ENCODE results near the gene SUSD4. TPM values are rescaled to one million over a fixed set of nuclear protein-coding genes. Genes with fewer than 3 reads are reported as not detected.
"Not testable (repeated sequence)": the region's sequence is repeated elsewhere in the genome, so short reads cannot be mapped to it uniquely, and the experiment has no call there.

SUSD4 gene
- total RNA-seq, 2 experiments from 2014 or later = not detected

DNA sequence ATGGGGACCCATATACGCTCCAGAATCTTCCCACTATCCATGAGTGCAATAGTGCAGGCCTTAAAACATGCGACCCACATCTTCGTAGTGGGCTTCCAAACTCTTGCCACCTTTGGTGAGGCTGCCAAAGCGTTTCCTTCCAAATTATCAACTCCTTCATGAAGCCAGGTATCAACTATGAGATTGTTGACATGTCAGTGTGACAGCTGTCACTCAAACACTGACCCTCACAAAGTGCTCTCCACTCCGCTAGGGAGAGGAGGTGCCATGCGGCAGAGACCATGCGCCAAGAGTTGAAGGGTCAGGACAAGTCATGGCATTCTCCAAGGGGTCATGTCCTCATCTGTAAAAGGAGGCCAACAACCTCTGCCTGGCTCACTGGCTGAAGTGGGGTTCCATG lies 103.3 kb downstream of the SUSD4 start:
- ChIA-PET POLR2A (no interaction called here), CTCF (no interaction called here)

DNA sequence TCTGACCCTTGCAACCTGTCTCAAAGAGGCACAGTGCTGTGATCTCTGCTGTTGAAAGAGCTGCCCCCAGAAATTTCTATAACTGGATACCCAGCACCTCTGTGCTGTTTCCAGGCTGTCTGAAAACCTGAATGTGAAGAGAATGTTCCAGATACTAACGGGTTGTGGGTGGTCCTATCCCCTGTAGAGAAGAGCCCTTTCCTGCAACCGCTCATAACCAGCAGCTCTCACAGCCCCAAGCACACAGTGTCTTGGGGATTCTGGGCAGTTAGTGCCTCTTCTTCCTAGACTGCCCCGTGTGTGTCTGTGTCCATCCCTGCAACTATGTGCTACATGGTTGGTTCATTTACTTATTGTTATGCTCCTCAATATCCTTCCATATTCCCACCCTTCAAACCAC lies 104.5 kb downstream of the SUSD4 start:
- ChIA-PET POLR2A (no interaction called here), CTCF (no interaction called here)

GRCh38 chr1:223258751-223259198 lies 105.2 kb downstream of the SUSD4 start:
- ChIA-PET POLR2A (no interaction called here), CTCF (no interaction called here)

DNA sequence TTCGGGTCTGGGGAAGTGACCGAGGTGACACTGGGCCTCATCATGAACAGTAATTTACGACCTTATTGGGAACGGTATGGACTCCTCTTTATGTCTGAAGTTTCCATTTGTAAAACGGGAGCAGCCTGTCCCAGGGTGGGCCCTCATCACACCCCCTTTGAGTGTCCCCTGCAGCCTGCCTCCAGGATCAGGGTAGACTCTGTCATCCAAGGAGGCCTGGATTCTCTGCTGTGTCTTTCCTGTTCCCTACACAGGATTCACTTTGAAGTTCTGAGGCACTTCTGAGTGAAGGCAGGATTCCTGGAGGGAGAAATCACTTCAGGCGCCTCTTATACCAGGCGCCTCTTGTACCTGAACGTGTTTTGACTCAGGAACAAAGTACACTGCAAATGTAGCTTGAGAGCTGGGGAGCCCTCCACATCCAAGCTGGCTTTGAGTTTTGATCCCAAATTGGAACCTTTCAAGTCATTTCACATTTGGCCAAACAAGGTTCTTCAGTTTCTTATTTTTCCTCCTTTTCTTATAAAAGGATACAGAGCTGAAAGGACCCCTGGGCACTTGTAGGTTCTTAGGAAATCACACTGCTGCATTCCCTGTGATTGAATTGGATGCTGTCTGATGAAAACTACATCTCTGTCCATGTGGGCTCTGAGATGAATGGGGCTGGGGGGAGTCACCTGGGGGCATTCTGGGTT lies 106.0 kb downstream of the SUSD4 start:
- POLR2A ChIA-PET = no interaction called here

DNA sequence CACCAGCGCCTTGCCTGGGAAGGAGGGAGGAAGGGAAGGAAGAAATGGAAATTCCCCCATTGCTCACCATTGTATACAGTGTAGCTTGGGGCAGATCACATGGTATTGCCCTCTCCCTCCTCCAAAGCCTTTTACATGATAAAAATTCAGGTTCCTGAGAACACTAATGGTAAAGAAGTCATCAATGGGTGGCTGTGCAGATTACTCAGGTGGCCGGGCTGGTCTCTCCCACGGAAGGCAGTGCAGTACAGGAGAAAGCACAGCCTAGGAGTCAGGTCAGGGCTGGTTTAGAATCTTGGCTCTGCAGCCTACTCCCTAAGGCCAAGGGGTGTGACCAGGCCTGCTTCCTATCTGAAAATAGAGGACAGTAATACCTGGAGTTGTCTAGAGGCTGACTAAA lies 107.9 kb downstream of the SUSD4 start:
- POLR2A ChIA-PET = no interaction called here
- CTCF ChIA-PET = no interaction called here

More for the DNA sequence above, 106.0 kb downstream of the SUSD4 start:
- CTCF ChIA-PET = no interaction called here

GRCh38 chr1:223253916-223254315 lies 110.1 kb downstream of the SUSD4 start:
- ChIA-PET CTCF (no interaction called here), POLR2A (no interaction called here)

- CTCF ChIA-PET, POLR2A ChIA-PET: not testable (repeated sequence)
These were observed 112.6 kb downstream of the SUSD4 start for GRCh38 chr1:223251387-223251786.

- POLR2A ChIA-PET = no interaction called here
- CTCF ChIA-PET = no interaction called here
These were observed 113.4 kb downstream of the SUSD4 start for GRCh38 chr1:223250632-223251015.

- ChIA-PET CTCF (no interaction called here), POLR2A (no interaction called here)
These were observed 113.9 kb downstream of the SUSD4 start for GRCh38 chr1:223249854-223250631.

DNA sequence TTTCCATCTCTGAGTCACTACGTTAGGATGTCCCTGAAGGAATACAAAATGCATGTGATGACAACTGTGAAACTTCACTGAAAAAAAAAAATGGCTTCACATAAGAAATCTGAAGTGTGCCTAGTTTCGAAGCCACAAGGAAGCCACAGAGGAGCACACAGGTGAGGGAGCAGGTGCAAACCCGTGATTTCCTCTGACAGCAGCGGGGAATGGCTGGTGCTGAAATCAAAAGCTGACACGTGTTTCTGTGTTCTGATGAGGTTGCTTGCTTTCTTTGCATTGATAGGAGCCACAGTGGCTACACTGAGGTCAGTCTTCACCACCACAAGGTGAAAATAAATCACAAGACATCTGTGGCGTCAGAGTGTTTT lies 115.2 kb downstream of the SUSD4 start:
- ChIA-PET CTCF (no interaction called here), POLR2A (no interaction called here)

GRCh38 chr1:223248001-223248769 lies 115.8 kb downstream of the SUSD4 start:
- ChIA-PET CTCF (no interaction called here), POLR2A (no interaction called here)

GRCh38 chr1:223246476-223247112 lies 117.4 kb downstream of the SUSD4 start:
- ChIA-PET CTCF (interaction anchor here (0.7 kb wide), 1 partner anchor 54 kb away, joined by 3 read pairs; no protein-coding TSS in a partner anchor), POLR2A (no interaction called here)

DNA sequence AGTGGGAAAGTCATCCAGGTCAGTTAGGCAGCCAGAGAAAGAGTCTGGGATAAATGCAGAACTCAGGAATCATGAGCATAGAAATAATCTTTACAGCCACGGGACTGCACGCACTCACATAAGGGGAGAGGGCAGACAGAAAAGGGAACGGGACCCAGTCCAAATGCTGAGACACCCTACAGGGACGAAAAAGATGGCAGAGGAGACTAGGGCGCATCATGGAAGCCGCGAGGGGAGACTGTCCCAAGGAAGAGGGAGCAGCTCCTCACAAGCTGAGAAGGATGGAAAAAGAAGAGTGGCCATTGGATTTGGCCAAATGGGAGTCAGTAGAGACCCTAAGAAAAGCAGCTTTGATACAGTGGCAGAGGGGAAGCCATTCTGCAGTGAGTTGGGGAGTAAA lies 118.0 kb downstream of the SUSD4 start:
- CTCF ChIA-PET = interaction anchor here (0.7 kb wide), 1 partner anchor 53 kb away, joined by 3 read pairs; no protein-coding TSS in a partner anchor
- POLR2A ChIA-PET = no interaction called here

- POLR2A ChIA-PET = no interaction called here
- CTCF ChIA-PET = interaction anchor here (2.2 kb wide), 1 partner anchor 112 kb away, joined by 6 read pairs; no protein-coding TSS in a partner anchor
These were observed 118.6 kb downstream of the SUSD4 start for GRCh38 chr1:223245411-223245810.

- ChIA-PET POLR2A (no interaction called here), CTCF (interaction anchor here (2.2 kb wide), 1 partner anchor 111 kb away, joined by 6 read pairs; no protein-coding TSS in a partner anchor)
These were observed 119.4 kb downstream of the SUSD4 start for GRCh38 chr1:223244366-223245103.

DNA sequence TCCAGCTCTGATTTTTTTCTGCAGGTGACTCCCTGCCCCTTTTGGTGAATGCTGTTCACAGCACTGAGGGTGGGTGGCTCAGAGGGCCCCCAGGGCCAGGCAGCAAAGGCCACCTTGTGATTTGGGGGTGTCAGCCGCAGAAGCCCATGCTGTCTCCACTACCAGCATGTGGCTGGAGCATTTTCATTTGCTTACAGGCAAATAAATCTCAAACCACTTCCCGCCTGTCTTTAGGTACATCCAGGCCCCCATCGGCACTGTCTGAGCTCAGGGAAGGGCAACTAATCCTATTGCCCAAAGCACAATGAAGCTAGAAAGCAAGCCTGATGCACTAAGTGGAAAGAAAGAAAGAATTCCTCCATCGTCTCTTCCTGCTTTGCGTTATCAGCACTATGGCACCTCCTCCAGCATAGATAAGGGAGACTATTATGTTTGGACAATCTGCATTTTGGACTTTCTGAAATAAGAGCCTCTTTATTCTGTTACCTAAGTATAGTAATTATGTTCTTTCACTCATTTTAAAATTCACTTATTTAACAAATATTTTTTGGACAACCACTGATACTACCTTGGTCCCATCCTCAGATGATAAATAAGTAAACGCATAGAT lies 120.4 kb downstream of the SUSD4 start:
- POLR2A ChIA-PET = no interaction called here
- CTCF ChIA-PET = interaction anchor here (2.2 kb wide), 1 partner anchor 110 kb away, joined by 6 read pairs; no protein-coding TSS in a partner anchor

DNA sequence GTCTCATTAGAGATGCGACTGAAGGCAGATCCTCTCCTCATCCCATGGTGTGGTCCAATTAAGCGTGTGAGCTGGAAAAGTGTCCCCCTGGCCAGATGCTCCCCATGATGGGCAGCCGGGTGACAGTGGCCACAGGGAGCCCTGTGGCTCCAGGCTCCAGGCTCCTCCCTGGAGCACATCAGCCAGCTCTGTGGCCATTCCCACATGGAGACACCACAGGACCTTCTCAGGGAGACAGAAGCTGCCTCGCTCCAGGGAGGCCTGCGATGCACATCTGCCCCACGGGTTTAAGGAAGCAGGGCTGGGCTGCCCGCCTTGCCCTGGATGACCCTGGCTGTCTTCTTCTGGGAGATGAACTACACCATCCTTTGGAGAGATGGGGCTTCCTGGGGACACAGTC lies 121.0 kb downstream of the SUSD4 start:
- ChIA-PET POLR2A (no interaction called here), CTCF (interaction anchor here (2.2 kb wide), 1 partner anchor 109 kb away, joined by 6 read pairs; no protein-coding TSS in a partner anchor)

DNA sequence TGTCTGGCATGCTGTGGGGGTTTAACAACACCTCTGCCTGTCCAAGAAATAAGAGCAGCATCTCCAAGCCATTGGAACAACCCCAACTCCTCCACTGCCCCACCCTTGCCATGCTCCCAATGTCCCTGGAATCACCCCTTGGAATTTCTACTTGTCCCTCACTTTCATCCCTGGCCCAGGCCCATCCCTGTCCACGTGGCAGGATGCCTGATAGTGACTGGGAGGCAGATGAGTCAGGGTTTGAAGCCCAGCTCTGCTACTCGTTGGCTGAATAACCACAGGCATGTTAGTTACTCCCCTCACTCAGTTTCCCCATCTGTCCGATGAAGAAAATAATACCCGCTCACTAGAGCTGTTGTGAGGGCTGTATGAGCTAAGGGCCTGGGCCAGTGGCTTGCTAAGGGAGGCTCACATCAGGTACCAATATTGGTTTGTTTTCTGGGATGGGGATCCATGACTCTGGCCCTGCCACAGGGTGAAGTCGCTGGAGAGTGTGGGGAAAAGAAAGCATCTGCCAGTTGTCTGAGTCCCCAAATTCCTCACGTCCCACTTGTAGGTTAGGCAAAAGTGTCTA lies 121.5 kb downstream of the SUSD4 start:
- CTCF ChIA-PET = no interaction called here
- POLR2A ChIA-PET = no interaction called here

DNA sequence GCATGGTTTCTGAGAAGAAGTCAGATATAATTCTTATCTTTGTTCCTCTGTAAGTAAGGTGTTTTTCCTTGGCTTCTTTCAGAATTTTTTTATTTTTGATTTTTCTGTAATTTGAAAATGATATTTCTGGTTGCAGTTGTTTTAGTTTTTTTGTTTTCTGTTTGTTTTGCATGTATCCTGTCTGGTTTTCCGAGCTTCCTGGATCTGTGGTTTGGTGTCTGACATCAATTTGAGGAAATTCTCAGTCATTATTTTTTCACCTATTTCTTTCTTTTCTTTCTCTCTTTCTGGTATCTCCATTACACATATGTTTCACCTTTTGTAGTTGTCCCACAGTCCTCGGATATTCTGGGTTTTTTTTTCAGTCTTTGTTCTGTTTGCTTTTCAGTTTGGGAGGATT lies 123.9 kb downstream of the SUSD4 start:
- CTCF ChIA-PET = no interaction called here
- POLR2A ChIA-PET = no interaction called here
